HepG2 (cell line): ENCODE measurements around the gene FTL. TPM values are rescaled to one million over a fixed set of nuclear protein-coding genes. Genes with fewer than 3 reads are reported as not detected.

Source experiments
- ATAC-seq: fragments of 200-7000 bp; cut with Tn5 transposase; 3 replicates; pipeline ENCODE4 v1.9.1; 2020; ENCODE audit warnings: mild to moderate bottlenecking, moderate library complexity
- BruUV-seq: library from RNA; stranded (reverse); fragments of 400-500 nt; replicated peaks from 2 replicates; lab custom pipeline; 2021; lab: Mats Ljungman, UMichigan
- CTCF ChIA-PET: fragments of 300-600 bp; formaldehyde crosslinking; extraction: SDS; loops from one replicate; lab custom pipeline; 2021; ENCODE audit warnings: low total read pairs, inconsistent platforms, low intra/inter-chr PET ratio; lab: Yijun Ruan, JAX
- POLR2A ChIA-PET: fragments of 350-600 bp; sonication (Branson Sonifier 250); formaldehyde crosslinking; loops from one replicate; lab custom pipeline; 2020; ENCODE audit warnings: antibody characterized with exemption, inconsistent platforms; lab: Yijun Ruan, JAX
- DNase-seq: peaks from one replicate; pipeline ENCODE4 v3.0.0-alpha.2; 2015; ENCODE audit warnings: low spot score
- FAIRE-seq: peaks from 3 replicates; lab custom pipeline; 2011; peaks lifted over from hg19 to GRCh38; lab: Jason Lieb, UNC
- H2AFZ ChIP-seq: one replicate; pipeline ENCODE4 v1.6.1; 2011; ENCODE audit warnings: low read length, inconsistent platforms
- H3K27ac ChIP-seq: fragments of 300-600 bp; 3 replicates; pipeline ENCODE4 v1.8.0; 2011; ENCODE audit warnings: mixed run types, mild to moderate bottlenecking, mixed read lengths, low read length, inconsistent platforms; ENCODE audit not compliant: insufficient read depth; ENCODE audit errors: extremely low read length
- H3K27me3 ChIP-seq, 2 experiments: fragments of 200-600 bp in 1 of 2; 2 replicates in 1 of 2; 3 replicates in 1 of 2; pipeline versions ENCODE4 v1.6.0 to v1.8.0; 2011; ENCODE audit warnings: low read length in 2 of 2, mild to moderate bottlenecking in 2 of 2, moderate library complexity in 2 of 2, inconsistent platforms in 1 of 2; ENCODE audit not compliant: insufficient read depth in 2 of 2, control insufficient read depth in 1 of 2
- H3K36me3 ChIP-seq, 2 experiments: fragments of 200-600 bp in 1 of 2; replicated peaks in 1 of 2; 2 replicates in 1 of 2; 3 replicates in 1 of 2; pipeline versions ENCODE4 v1.5.1 to v1.8.0; 2011; ENCODE audit warnings: low read length in 2 of 2, inconsistent platforms in 1 of 2; ENCODE audit not compliant: insufficient read depth in 2 of 2, control insufficient read depth in 1 of 2
- H3K4me1 ChIP-seq: 2 replicates; pipeline ENCODE4 v1.5.1; 2012; ENCODE audit warnings: low read length, inconsistent platforms; ENCODE audit not compliant: insufficient read depth
- H3K4me2 ChIP-seq: 2 replicates; pipeline ENCODE4 v1.6.0; 2011; ENCODE audit warnings: low read depth, low read length, inconsistent platforms
- H3K4me3 ChIP-seq, 3 experiments: fragments of 200-600 bp in 1 of 3; sonication (generic), shearing (Covaris generic) in 1 of 3; replicated peaks in 1 of 3; 2 replicates each; pipeline ENCODE4 v1.5.1; 2011 to 2016; ENCODE audit warnings: low read length in 3 of 3, inconsistent platforms in 2 of 3, low read depth in 2 of 3, mild to moderate bottlenecking in 2 of 3, control low read depth in 1 of 3, mixed read lengths in 1 of 3; ENCODE audit not compliant: insufficient read depth in 1 of 3
- H3K79me2 ChIP-seq: one replicate; pipeline ENCODE4 v1.6.1; 2011; ENCODE audit warnings: low read length, inconsistent platforms; ENCODE audit not compliant: insufficient read depth
- H3K9ac ChIP-seq: 2 replicates; pipeline ENCODE4 v1.6.0; 2011; ENCODE audit warnings: mild to moderate bottlenecking, low read depth, low read length, inconsistent platforms; ENCODE audit not compliant: insufficient read depth
- H3K9me3 ChIP-seq: 2 replicates; pipeline ENCODE4 v1.5.1; 2012; ENCODE audit warnings: mild to moderate bottlenecking, low read length
- H4K20me1 ChIP-seq: 2 replicates; pipeline ENCODE4 v1.6.0; 2011; ENCODE audit warnings: inconsistent platforms, mild to moderate bottlenecking, low read length, moderate library complexity; ENCODE audit not compliant: insufficient read depth
- DR1 ChIP-seq: sonication (generic); formaldehyde crosslinking; IDR thresholded peaks from 2 replicates; pipeline ENCODE4 v1.8.0; 2021; ENCODE audit warnings: mild to moderate bottlenecking, missing genetic modification reagents, inconsistent platforms
- PCBP1 ChIP-seq: fragments of 200-400 bp; formaldehyde crosslinking; IDR thresholded peaks from 2 replicates; pipeline ENCODE4 v1.6.1; 2017; ENCODE audit warnings: mild to moderate bottlenecking, low read depth, low read length, borderline replicate concordance
- ZNF296 ChIP-seq: sonication (generic); formaldehyde crosslinking; conservative IDR thresholded peaks from 2 replicates; pipeline ENCODE4 v1.5.0; 2020; ENCODE audit warnings: mild to moderate bottlenecking, missing genetic modification reagents
- ZNF556 ChIP-seq: sonication (generic); formaldehyde crosslinking; IDR thresholded peaks from 2 replicates; pipeline ENCODE4 v1.4.0; 2020; ENCODE audit warnings: mild to moderate bottlenecking, missing genetic modification reagents, borderline replicate concordance
- ZNF562 ChIP-seq: sonication (generic); formaldehyde crosslinking; IDR thresholded peaks from 2 replicates; pipeline ENCODE4 v1.8.0; 2022; ENCODE audit warnings: missing genetic modification reagents, borderline replicate concordance
- ZNF768 ChIP-seq: sonication (generic); formaldehyde crosslinking; IDR thresholded peaks from 2 replicates; pipeline ENCODE4 v1.4.0; 2020; ENCODE audit warnings: missing genetic modification reagents
- ZNF816 ChIP-seq: sonication (generic); formaldehyde crosslinking; IDR thresholded peaks from 2 replicates; pipeline ENCODE4 v1.8.0; 2022; ENCODE audit warnings: missing genetic modification reagents, mild to moderate bottlenecking, borderline replicate concordance
- WGBS: methylation state at CpG from one replicate; pipeline ENCODE4 v1.1.6; 2017; ENCODE audit warnings: low lambda C conversion rate; 5-methylcytosine and 5-hydroxymethylcytosine counted together
- in situ Hi-C: cut with HindIII; loops from 2 replicates; pipeline ENCODE4 v1.10.0; 2017; ENCODE audit warnings: low pct_unique_long_range_greater_than_20kb; ENCODE audit not compliant: extremely low pct_ligation_motif_present
- intact Hi-C: fragments of 100-400 bp; cut with micrococcal nuclease; formaldehyde crosslinking; loops from one replicate; pipeline ENCODE4 v1.10.0; 2022; ENCODE audit not compliant: unreplicated experiment
- polyA plus RNA-seq, 8 experiments: library from polyadenylated mRNA; depleted of rRNA in 3 of 8; stranded (reverse) in 7 of 8; unstranded in 1 of 8; fragments of >200 nt; fragmentation: Illumina TruSeq in 4 of 8; extraction: Trizol in 4 of 8; gene quantifications; 2 replicates each; pipeline versions ENCODE4 v1.2.1 to v1.2.3, GENCODE V29; 2011 to 2016; ENCODE audit warnings: low read depth in 4 of 8, missing spikeins in 1 of 8, mixed read lengths in 1 of 8; ENCODE audit not compliant: insufficient read depth in 1 of 8
- total RNA-seq, 5 experiments: library from RNA; depleted of rRNA; stranded (reverse); fragments of >200 nt; fragmentation: Illumina TruSeq; extraction: Trizol; gene quantifications; 2 replicates each; pipeline ENCODE4 v1.2.3, GENCODE V29; 2016; ENCODE audit warnings: low read depth in 1 of 5
- TF ChIP-seq, protein P1 (sequence below): sonication (generic); formaldehyde crosslinking; IDR thresholded peaks from 2 replicates; pipeline ENCODE4 v1.4.0; 2020; ENCODE audit warnings: missing genetic modification reagents
- TF ChIP-seq, protein P2 (sequence below): sonication (generic); formaldehyde crosslinking; IDR thresholded peaks from 2 replicates; pipeline ENCODE4 v1.4.0; 2020; ENCODE audit warnings: missing genetic modification reagents, mild to moderate bottlenecking, borderline replicate concordance
- TF ChIP-seq, protein P3 (sequence below): sonication (generic); formaldehyde crosslinking; IDR thresholded peaks from 2 replicates; pipeline ENCODE4 v1.4.0; 2020; ENCODE audit warnings: missing genetic modification reagents, mild to moderate bottlenecking, borderline replicate concordance
- TF ChIP-seq, protein P4 (sequence below): sonication (generic); formaldehyde crosslinking; IDR thresholded peaks from 2 replicates; pipeline ENCODE4 v1.4.0; 2020; ENCODE audit warnings: mild to moderate bottlenecking, low read depth, missing genetic modification reagents

FTL gene
- total and polyA plus RNA-seq, 2 of the 13 experiments (the other 11 are each of a cell fraction or from before 2014, with no cell fraction given), result 2,721 to 8,800 TPM

DNA sequence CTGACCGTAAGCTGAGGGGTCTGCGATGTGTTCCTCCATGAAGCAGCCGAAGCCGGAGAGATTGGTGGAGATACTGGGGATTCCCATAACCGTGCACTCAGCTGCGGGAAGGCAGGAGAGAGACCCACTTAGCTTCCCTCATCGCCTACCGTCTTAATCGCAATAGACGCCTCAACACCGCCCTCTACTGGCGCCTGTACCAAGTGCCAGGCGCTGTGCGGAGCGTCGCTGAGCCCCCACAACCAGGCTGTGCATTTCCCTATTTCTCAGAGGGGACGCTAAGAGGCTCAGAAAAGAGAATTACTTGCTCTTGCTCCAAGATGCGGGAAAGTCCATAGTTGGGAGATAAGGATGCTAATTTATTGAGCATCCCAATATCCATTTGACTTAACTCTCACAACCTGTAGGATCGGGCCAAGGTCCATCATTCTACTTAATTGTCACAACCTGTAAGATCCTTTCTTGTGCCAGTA lies 5.8 kb downstream of the FTL start (continued):
- TF ChIP-seq, protein P1, sequence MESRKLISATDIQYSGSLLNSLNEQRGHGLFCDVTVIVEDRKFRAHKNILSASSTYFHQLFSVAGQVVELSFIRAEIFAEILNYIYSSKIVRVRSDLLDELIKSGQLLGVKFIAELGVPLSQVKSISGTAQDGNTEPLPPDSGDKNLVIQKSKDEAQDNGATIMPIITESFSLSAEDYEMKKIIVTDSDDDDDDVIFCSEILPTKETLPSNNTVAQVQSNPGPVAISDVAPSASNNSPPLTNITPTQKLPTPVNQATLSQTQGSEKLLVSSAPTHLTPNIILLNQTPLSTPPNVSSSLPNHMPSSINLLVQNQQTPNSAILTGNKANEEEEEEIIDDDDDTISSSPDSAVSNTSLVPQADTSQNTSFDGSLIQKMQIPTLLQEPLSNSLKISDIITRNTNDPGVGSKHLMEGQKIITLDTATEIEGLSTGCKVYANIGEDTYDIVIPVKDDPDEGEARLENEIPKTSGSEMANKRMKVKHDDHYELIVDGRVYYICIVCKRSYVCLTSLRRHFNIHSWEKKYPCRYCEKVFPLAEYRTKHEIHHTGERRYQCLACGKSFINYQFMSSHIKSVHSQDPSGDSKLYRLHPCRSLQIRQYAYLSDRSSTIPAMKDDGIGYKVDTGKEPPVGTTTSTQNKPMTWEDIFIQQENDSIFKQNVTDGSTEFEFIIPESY (CRISPR knock-in tag), result peak; percentile 94
- TF ChIP-seq ZNF768, result peak; percentile 74; the same call in 1 of the 2 replicates

DNA sequence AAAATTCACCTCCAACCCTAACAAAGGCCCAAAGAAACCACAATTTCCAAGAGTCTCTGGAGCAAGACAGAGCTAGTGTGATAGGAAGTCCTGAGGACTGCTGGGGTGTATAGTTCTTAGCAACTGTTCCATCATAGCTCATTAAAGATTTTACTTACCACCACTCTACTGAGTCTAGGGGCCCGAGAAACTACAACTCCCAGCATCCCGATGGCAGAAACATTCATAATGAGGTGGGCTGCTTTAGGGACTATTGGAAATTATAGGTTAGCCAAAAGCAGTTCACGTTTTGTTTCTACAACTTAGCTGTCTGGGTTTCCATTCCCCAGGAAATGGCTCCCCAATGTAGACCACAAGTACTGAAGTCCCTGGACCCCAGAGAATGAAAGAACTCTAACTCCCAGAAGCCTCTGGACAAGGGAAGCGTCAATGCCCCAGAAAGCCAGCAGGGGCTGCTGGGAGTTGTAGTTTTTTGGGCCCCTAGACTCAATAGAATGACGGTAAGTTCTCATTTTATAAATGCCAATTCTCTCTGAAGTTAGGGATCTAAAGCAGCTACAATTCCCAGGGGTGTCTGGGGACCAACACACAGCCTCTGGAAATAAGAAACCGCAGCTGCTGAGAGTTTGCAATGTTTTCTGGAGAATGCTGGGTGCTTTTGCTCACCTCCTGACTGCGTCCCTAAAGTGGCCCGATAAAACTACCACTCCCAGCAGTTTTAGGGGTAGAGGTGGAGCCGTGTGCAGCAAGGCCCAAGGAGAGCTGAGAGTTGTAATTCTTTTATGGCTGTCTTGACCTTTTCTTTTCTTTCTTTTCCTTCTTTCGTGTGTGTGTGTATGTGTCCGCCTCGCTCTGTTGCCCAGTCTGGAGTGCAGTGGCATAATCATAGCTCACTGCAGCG lies 11.1 kb downstream of the FTL start:
- Histone ChIP-seq H3K9ac (no peak overlapping the region), H3K36me3 (peaks cover 8 to 26% of the 10 kb centered on the region in 2 experiments; a peak in 4 of 5 replicates), H3K4me2 (no peak overlapping the region), H3K27me3 (no peaks in the 10 kb centered on the region), H3K79me2 (no peaks in the 10 kb centered on the region), H4K20me1 (no peaks in the 10 kb centered on the region), H3K27ac (no peak overlapping the region), H3K4me3 (no peak overlapping the region), H3K9me3 (no peaks in the 10 kb centered on the region), H3K4me1 (no peaks in the 10 kb centered on the region), H2AFZ (no peak overlapping the region)
- ATAC-seq (peak; percentile 59), FAIRE-seq (no peak), DNase-seq (no peak)
- 94% methylated on average over 13 of the region's 13 CpGs for WGBS
- in situ Hi-C loops (no loop called here), intact Hi-C loops (no loop called here)
- BruUV-seq, result no TSS peak
- POLR2A ChIA-PET, result interaction anchor here (0.7 to 4.1 kb wide), 5 partner anchors 10 to 238 kb away, joined by 3 to 18 read pairs (median 4); partner anchors contain the start of genes GYS1 and RUVBL2
- CTCF ChIA-PET, result no interaction called here
- TF ChIP-seq, protein P2, sequence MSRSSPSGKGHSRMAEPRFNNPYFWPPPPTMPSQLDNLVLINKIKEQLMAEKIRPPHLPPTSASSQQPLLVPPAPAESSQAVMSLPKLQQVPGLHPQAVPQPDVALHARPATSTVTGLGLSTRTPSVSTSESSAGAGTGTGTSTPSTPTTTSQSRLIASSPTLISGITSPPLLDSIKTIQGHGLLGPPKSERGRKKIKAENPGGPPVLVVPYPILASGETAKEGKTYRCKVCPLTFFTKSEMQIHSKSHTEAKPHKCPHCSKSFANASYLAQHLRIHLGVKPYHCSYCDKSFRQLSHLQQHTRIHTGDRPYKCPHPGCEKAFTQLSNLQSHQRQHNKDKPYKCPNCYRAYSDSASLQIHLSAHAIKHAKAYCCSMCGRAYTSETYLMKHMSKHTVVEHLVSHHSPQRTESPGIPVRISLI, result no peak
- TF ChIP-seq DR1 (CRISPR knock-in tag) (no peak), ZNF816 (CRISPR knock-in tag) (no peak), ZNF562 (CRISPR knock-in tag) (no peak), ZNF296 (no peak), ZNF556 (CRISPR knock-in tag) (no peak), PCBP1 (no peak)
- TF ChIP-seq, protein P3, sequence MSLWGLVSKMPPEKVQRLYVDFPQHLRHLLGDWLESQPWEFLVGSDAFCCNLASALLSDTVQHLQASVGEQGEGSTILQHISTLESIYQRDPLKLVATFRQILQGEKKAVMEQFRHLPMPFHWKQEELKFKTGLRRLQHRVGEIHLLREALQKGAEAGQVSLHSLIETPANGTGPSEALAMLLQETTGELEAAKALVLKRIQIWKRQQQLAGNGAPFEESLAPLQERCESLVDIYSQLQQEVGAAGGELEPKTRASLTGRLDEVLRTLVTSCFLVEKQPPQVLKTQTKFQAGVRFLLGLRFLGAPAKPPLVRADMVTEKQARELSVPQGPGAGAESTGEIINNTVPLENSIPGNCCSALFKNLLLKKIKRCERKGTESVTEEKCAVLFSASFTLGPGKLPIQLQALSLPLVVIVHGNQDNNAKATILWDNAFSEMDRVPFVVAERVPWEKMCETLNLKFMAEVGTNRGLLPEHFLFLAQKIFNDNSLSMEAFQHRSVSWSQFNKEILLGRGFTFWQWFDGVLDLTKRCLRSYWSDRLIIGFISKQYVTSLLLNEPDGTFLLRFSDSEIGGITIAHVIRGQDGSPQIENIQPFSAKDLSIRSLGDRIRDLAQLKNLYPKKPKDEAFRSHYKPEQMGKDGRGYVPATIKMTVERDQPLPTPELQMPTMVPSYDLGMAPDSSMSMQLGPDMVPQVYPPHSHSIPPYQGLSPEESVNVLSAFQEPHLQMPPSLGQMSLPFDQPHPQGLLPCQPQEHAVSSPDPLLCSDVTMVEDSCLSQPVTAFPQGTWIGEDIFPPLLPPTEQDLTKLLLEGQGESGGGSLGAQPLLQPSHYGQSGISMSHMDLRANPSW (CRISPR knock-in tag), result no peak
- TF ChIP-seq, protein P4, sequence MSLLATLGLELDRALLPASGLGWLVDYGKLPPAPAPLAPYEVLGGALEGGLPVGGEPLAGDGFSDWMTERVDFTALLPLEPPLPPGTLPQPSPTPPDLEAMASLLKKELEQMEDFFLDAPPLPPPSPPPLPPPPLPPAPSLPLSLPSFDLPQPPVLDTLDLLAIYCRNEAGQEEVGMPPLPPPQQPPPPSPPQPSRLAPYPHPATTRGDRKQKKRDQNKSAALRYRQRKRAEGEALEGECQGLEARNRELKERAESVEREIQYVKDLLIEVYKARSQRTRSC (CRISPR knock-in tag), result no peak
